Measurements from ENCODE around the gene DYNLT1. TPM values are rescaled to one million over a fixed set of nuclear protein-coding genes. Genes with fewer than 3 reads are reported as not detected.
A peak's percentile ranks its signal among the peaks of the same experiment; 100 is the strongest.

Gene DYNLT1
- total RNA-seq, 1 experiment from 2014 or later = 105 TPM

DNA sequence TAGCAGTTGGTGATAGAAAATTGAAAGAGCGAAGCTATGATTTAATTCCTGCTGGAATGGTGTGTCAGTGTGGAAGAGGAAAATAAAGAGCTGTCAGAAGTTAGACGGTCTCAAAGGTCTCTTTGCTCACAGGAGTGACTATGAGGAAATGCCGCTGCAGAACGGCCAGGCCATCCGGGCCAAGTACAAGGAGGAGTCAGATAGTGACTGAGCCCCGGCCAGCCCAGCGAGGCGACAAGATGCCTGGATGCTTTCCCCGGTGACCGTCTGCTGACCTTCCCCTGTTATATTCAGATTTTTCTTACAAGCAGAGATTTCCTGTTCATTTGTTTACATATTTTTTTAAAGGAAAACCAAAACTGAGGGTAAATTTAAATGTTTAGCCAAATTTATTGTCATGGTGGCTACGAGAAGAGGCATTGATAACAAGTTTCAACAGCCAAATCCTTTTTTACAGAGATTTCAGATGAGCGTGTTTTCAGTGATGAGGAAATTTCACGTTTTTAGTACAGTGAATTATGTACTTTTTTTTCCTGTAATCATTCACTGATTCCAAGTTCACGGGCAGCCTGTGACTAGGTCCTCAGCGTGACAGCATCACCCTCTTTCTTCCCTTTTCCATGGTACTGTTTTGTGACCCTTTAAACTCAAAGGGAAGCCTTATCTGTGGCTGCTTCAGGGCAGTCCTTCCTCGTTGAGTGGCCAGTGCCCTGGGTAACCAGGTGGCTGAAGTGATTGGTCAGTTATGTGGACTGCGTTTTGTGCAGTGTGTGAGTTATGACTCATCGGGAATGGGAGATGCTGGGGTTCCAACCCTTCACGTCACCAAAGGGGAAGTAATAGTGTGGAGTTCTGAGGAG is 12.6 kb downstream of the DYNLT1 start:
- Histone ChIP-seq H4K5ac (ENCODE audit: insufficient read length, low read depth, low read length) (no peak overlapping the region), H3K4me1 (ENCODE audit: insufficient read depth, low read length) (no peaks in the 10 kb centered on the region), H2BK15ac (ENCODE audit: low read depth, low read length) (no peak overlapping the region), H3K79me1 (ENCODE audit: insufficient read depth, low read depth, low read length, poor library complexity, severe bottlenecking) (no peaks in the 10 kb centered on the region), H3K23me2 (ENCODE audit: insufficient read length, low read depth, low read length, poor library complexity, severe bottlenecking) (no peaks in the 10 kb centered on the region), H3K18ac (ENCODE audit: insufficient read length, low read depth, low read length) (no peak overlapping the region), H3K9ac (ENCODE audit: extremely low read depth, insufficient read length, low read length) (no peak overlapping the region), H3K4ac (ENCODE audit: low read depth, low read length) (no peak overlapping the region), H3K14ac (ENCODE audit: insufficient read depth, low read length) (no peak overlapping the region), H3K23ac (ENCODE audit: insufficient read length, low read depth, low read length) (no peak overlapping the region), H2BK120ac (ENCODE audit: low read depth, low read length, poor library complexity, severe bottlenecking) (no peak overlapping the region), H4K91ac (ENCODE audit: insufficient read length, low read depth, low read length) (no peak overlapping the region), H2BK20ac (ENCODE audit: low read depth, low read length, poor library complexity, severe bottlenecking) (no peak overlapping the region), H3K4me2 (ENCODE audit: insufficient read depth, insufficient read length, low read length) (no peak overlapping the region), H3T11ph (ENCODE audit: low read length) (no peak overlapping the region), H2BK12ac (ENCODE audit: insufficient read length, low read depth, low read length) (no peak overlapping the region), H2BK5ac (ENCODE audit: insufficient read length, low read length) (no peak overlapping the region), H4K8ac (replicated peaks; ENCODE audit: insufficient read length, low read depth, low read length) (no peak overlapping the region), H3K79me2 (ENCODE audit: insufficient read depth, low read length) (no peaks in the 10 kb centered on the region), H3K56ac (ENCODE audit: insufficient read length, low read depth, low read length) (no peak overlapping the region), H2AK5ac (ENCODE audit: insufficient read length, low read length) (no peak overlapping the region), H4K20me1 (ENCODE audit: control insufficient read depth, insufficient read depth, insufficient read length) (no peaks in the 10 kb centered on the region), H2AFZ (ENCODE audit: low read length) (no peak overlapping the region), H3K27me3 (ENCODE audit: insufficient read depth, low read length) (no peaks in the 10 kb centered on the region), H3K9me3 (ENCODE audit: control insufficient read depth, low read depth, low read length) (no peaks in the 10 kb centered on the region), H3K27ac (ENCODE audit: insufficient read length, low read depth, low read length) (no peak overlapping the region)
- Mint-ChIP-seq H3K9me3 (no peaks in the 10 kb centered on the region), H3K4me1 (peaks cover 15 to 21% of the 10 kb centered on the region in 2 experiments), H3K27ac (peak overlapping the region; percentile 40 to 92 (median 71); a peak in 5 of 7 replicates), H3K36me3 (ENCODE audit: insufficient read depth in 1 of 3, low read depth in 3 of 3) (peaks cover 25 to 69% (median 51%) of the 10 kb centered on the region in 3 experiments; a peak in 6 of 7 replicates), H3K4me3 (no peak overlapping the region), H3K27me3 (ENCODE audit: low read depth) (no peaks in the 10 kb centered on the region)
- WGBS (ENCODE audit: extremely low coverage, insufficient read length, low lambda C conversion rate) = no CpG with 5 or more reads among the region's 19 CpGs
- DNase-seq = no peak
- TF ChIP-seq, protein P1, sequence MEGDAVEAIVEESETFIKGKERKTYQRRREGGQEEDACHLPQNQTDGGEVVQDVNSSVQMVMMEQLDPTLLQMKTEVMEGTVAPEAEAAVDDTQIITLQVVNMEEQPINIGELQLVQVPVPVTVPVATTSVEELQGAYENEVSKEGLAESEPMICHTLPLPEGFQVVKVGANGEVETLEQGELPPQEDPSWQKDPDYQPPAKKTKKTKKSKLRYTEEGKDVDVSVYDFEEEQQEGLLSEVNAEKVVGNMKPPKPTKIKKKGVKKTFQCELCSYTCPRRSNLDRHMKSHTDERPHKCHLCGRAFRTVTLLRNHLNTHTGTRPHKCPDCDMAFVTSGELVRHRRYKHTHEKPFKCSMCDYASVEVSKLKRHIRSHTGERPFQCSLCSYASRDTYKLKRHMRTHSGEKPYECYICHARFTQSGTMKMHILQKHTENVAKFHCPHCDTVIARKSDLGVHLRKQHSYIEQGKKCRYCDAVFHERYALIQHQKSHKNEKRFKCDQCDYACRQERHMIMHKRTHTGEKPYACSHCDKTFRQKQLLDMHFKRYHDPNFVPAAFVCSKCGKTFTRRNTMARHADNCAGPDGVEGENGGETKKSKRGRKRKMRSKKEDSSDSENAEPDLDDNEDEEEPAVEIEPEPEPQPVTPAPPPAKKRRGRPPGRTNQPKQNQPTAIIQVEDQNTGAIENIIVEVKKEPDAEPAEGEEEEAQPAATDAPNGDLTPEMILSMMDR (conservative IDR thresholded peaks at IDR 0.05) = no peak
